A549 (cell line): ENCODE data around the gene PUS7L. TPM values are rescaled to one million over a fixed set of nuclear protein-coding genes. Genes with fewer than 3 reads are reported as not detected.

Experiments used
- ATAC-seq, 2 experiments: fragments of 200-7000 bp in 1 of 2; fragments of >200 bp in 1 of 2; cut with Nextera tagmentation in 1 of 2; cut with Tn5 transposase in 1 of 2; 3 replicates each; pipeline versions ENCODE4 v1.8.0 to v1.9.1; 2018 to 2020; ENCODE audit warnings: mild to moderate bottlenecking in 1 of 2, moderate library complexity in 1 of 2
- CTCF ChIA-PET: fragments of 300-600 bp; sonication (Branson Sonifier 250); formaldehyde crosslinking; extraction: SDS; loops from one replicate; lab custom pipeline; 2021; ENCODE audit warnings: antibody characterized with exemption, inconsistent platforms; lab: Yijun Ruan, JAX
- POLR2A ChIA-PET: fragments of 350-600 bp; formaldehyde crosslinking; extraction: SDS; loops from one replicate; lab custom pipeline; 2021; ENCODE audit warnings: antibody characterized with exemption, inconsistent platforms; lab: Yijun Ruan, JAX
- DNase-seq, 2 experiments: peaks; one replicate each; pipeline versions ENCODE4 v3.0.0 to v3.0.0-alpha.2; 2011 to 2016; ENCODE audit warnings: low read depth in 1 of 2, low spot score in 1 of 2
- FAIRE-seq: peaks from 2 replicates; lab custom pipeline; 2011; peaks lifted over from hg19 to GRCh38; lab: Jason Lieb, UNC
- H3K27ac ChIP-seq, 2 experiments: fragments of >200 bp; sonication (Bioruptor Twin); formaldehyde crosslinking; 3 replicates each; pipeline ENCODE4 v1.5.1; 2016 to 2017
- H3K4me1 ChIP-seq: fragments of >200 bp; sonication (Bioruptor Twin); formaldehyde crosslinking; 3 replicates; pipeline ENCODE4 v1.6.1; 2016
- H3K4me2 ChIP-seq: fragments of >200 bp; sonication (Bioruptor Twin); formaldehyde crosslinking; 3 replicates; pipeline ENCODE4 v1.6.1; 2016
- H3K4me3 ChIP-seq: fragments of >200 bp; sonication (Bioruptor Twin); formaldehyde crosslinking; 3 replicates; pipeline ENCODE4 v1.5.1; 2016
- H3K9me3 ChIP-seq: fragments of >200 bp; sonication (Bioruptor Twin); formaldehyde crosslinking; 3 replicates; pipeline ENCODE4 v1.6.1; 2016
- CBX2 ChIP-seq: fragments of 200-600 bp; sonication (generic); IDR thresholded peaks from 2 replicates; pipeline ENCODE4 v1.6.1; 2016; ENCODE audit warnings: low read depth, mild to moderate bottlenecking, borderline replicate concordance
- CHD2 ChIP-seq: fragments of 150-350 bp; IDR thresholded peaks from 2 replicates; pipeline ENCODE4 v1.6.1; 2014; ENCODE audit warnings: low read length; ENCODE audit not compliant: partially characterized antibody
- CHD4 ChIP-seq: fragments of 200-600 bp; sonication (generic); IDR thresholded peaks from 2 replicates; pipeline ENCODE4 v1.6.1; 2016; ENCODE audit warnings: antibody characterized with exemption, mild to moderate bottlenecking, borderline replicate concordance
- CTCF ChIP-seq: fragments of >200 bp; sonication (Bioruptor Twin); formaldehyde crosslinking; IDR thresholded peaks from 3 replicates; pipeline ENCODE4 v1.5.1; 2016
- ESRRA ChIP-seq: fragments of 150-350 bp; IDR thresholded peaks from 2 replicates; pipeline ENCODE4 v1.6.1; 2014; ENCODE audit warnings: mild to moderate bottlenecking, low read length, borderline replicate concordance
- FOSB ChIP-seq: fragments of 250-450 bp; sonication (Bioruptor Pico); IDR thresholded peaks from 2 replicates; pipeline ENCODE4 v1.5.0; 2020; ENCODE audit warnings: mild to moderate bottlenecking, moderate library complexity
- FOSL2 ChIP-seq, 2 experiments: fragments of 450-650 bp in 1 of 2; fragments of >200 bp in 1 of 2; sonication (Bioruptor Twin) in 1 of 2; formaldehyde crosslinking; IDR thresholded peaks; 2 replicates each; pipeline versions ENCODE4 v1.5.0 to v1.6.1; 2016 to 2020; ENCODE audit warnings: mild to moderate bottlenecking in 1 of 2, moderate library complexity in 1 of 2
- GATA3 ChIP-seq: IDR thresholded peaks from 2 replicates; pipeline ENCODE4 v1.6.1; 2012; ENCODE audit warnings: borderline replicate concordance
- HDAC2 ChIP-seq: fragments of 200-600 bp; sonication (generic); IDR thresholded peaks from 2 replicates; pipeline ENCODE4 v1.6.1; 2016
- HEYL ChIP-seq: fragments of 250-450 bp; sonication (Bioruptor Pico); IDR thresholded peaks from 2 replicates; pipeline ENCODE4 v1.8.0; 2021; ENCODE audit warnings: mild to moderate bottlenecking, moderate library complexity
- HOXA7 ChIP-seq: fragments of 250-450 bp; sonication (Bioruptor Pico); IDR thresholded peaks from 2 replicates; pipeline ENCODE4 v1.5.0; 2020; ENCODE audit warnings: mild to moderate bottlenecking, moderate library complexity
- HOXB13 ChIP-seq: fragments of 250-450 bp; sonication (Bioruptor Pico); IDR thresholded peaks from 2 replicates; pipeline ENCODE4 v1.5.0; 2020; ENCODE audit warnings: low read depth, mild to moderate bottlenecking, moderate library complexity
- JUN ChIP-seq, 2 experiments: fragments of >200 bp; sonication (Bioruptor Twin); formaldehyde crosslinking; IDR thresholded peaks; 2 replicates in 1 of 2; 3 replicates in 1 of 2; pipeline ENCODE4 v1.6.1; 2016 to 2017
- KDM1A ChIP-seq: fragments of 200-600 bp; sonication (generic); IDR thresholded peaks from 2 replicates; pipeline ENCODE4 v1.6.1; 2016; ENCODE audit warnings: low read depth, mild to moderate bottlenecking
- MAFK ChIP-seq: fragments of 450-650 bp; IDR thresholded peaks from 2 replicates; pipeline ENCODE4 v1.6.1; 2014; ENCODE audit not compliant: partially characterized antibody
- MAZ ChIP-seq: fragments of 150-350 bp; IDR thresholded peaks from 2 replicates; pipeline ENCODE4 v1.6.1; 2014; ENCODE audit warnings: antibody characterized with exemption, low read depth, low read length, borderline replicate concordance
- MYC ChIP-seq: IDR thresholded peaks from 2 replicates; pipeline ENCODE4 v1.6.1; 2012; ENCODE audit warnings: mild to moderate bottlenecking, inconsistent platforms, low read length, improper control_type of control experiment, borderline replicate concordance
- NPAS2 ChIP-seq: fragments of 250-450 bp; sonication (Bioruptor Pico); IDR thresholded peaks from 2 replicates; pipeline ENCODE4 v1.8.0; 2022; ENCODE audit warnings: mild to moderate bottlenecking, moderate library complexity, borderline replicate concordance
- POLR2A ChIP-seq: IDR thresholded peaks from 2 replicates; pipeline ENCODE4 v1.6.1; 2012; ENCODE audit warnings: mild to moderate bottlenecking, low read length
- RAD21 ChIP-seq, 2 experiments: fragments of >200 bp in 1 of 2; sonication (Bioruptor Twin) in 1 of 2; formaldehyde crosslinking in 1 of 2; IDR thresholded peaks in 1 of 2; conservative IDR thresholded peaks in 1 of 2; 2 replicates in 1 of 2; 3 replicates in 1 of 2; pipeline ENCODE4 v1.6.1; 2012 to 2018; ENCODE audit warnings: inconsistent platforms in 1 of 2
- RCOR1 ChIP-seq: fragments of 150-350 bp; IDR thresholded peaks from 2 replicates; pipeline ENCODE4 v1.6.1; 2014; ENCODE audit warnings: antibody characterized with exemption, low read length, low read depth
- RFX5 ChIP-seq: fragments of 450-650 bp; IDR thresholded peaks from 2 replicates; pipeline ENCODE4 v1.7.1; 2014; ENCODE audit warnings: antibody characterized with exemption, mild to moderate bottlenecking, moderate library complexity
- SMC3 ChIP-seq: fragments of >200 bp; sonication (Bioruptor Twin); formaldehyde crosslinking; IDR thresholded peaks from 3 replicates; pipeline ENCODE4 v1.6.1; 2018; ENCODE audit warnings: inconsistent platforms
- TFCP2L1 ChIP-seq: fragments of 250-450 bp; sonication (Bioruptor Pico); IDR thresholded peaks from 2 replicates; pipeline ENCODE4 v1.5.0; 2021; ENCODE audit warnings: mild to moderate bottlenecking
- ZC3H11A ChIP-seq: fragments of 450-650 bp; IDR thresholded peaks from 2 replicates; pipeline ENCODE4 v1.6.1; 2014; ENCODE audit warnings: antibody characterized with exemption, mild to moderate bottlenecking
- ZFP36 ChIP-seq: fragments of 450-650 bp; IDR thresholded peaks from 2 replicates; pipeline ENCODE4 v1.6.1; 2014; ENCODE audit warnings: borderline replicate concordance; ENCODE audit not compliant: partially characterized antibody
- ZNF302 ChIP-seq: fragments of 250-450 bp; sonication (Bioruptor Pico); IDR thresholded peaks from 2 replicates; pipeline ENCODE4 v1.9.0; 2021; ENCODE audit warnings: inconsistent platforms, mild to moderate bottlenecking, moderate library complexity
- ZSCAN20 ChIP-seq: fragments of 250-450 bp; sonication (Bioruptor Pico); IDR thresholded peaks from 2 replicates; pipeline ENCODE4 v1.8.0; 2022; ENCODE audit warnings: mild to moderate bottlenecking, moderate library complexity
- WGBS: methylation state at CpG from one replicate; pipeline ENCODE4 v1.1.6; 2017; ENCODE audit errors: missing lambda C conversion rate; 5-methylcytosine and 5-hydroxymethylcytosine counted together
- polyA plus RNA-seq, 4 experiments: library from polyadenylated mRNA; depleted of rRNA in 3 of 4; stranded (reverse); fragments of >200 nt; fragmentation: RNase III in 1 of 4; extraction: RNeasy Plus Mini Kit Qiagen cat#74134 plus additional on column Dnase treatment in 1 of 4; gene quantifications; 2 replicates in 3 of 4; 3 replicates in 1 of 4; pipeline ENCODE4 v1.2.3, GENCODE V29; 2011 to 2017
- TF ChIP-seq, protein P1 (sequence below): IDR thresholded peaks from 2 replicates; pipeline ENCODE4 v1.6.1; 2012; ENCODE audit warnings: low read depth, borderline replicate concordance
- TF ChIP-seq, protein P2 (sequence below): fragments of 250-450 bp; sonication (Bioruptor Pico); IDR thresholded peaks from 2 replicates; pipeline ENCODE4 v1.5.0; 2020; ENCODE audit warnings: low read depth, mild to moderate bottlenecking, moderate library complexity
- TF ChIP-seq, protein P3 (sequence below): fragments of >200 bp; sonication (Bioruptor Twin); formaldehyde crosslinking; IDR thresholded peaks from 3 replicates; pipeline ENCODE4 v1.6.1; 2016

PUS7L gene
- polyA plus RNA-seq, 2 of the 4 experiments (the other 2 are of a cell fraction): 5.8 to 16.6 TPM

- TF ChIP-seq SMC3 (peak; percentile 67), CTCF (peak; percentile 56), RAD21 (conservative IDR thresholded peaks at IDR 0.05 in 1 of 2, IDR thresholded peaks at IDR 0.05 in 1 of 2) (peak; percentile 59 to 70; a peak in 4 of 5 replicates), ZFP36 (no peak), FOSL2 (IDR thresholded peaks at IDR 0.05) (no peak), FOSL2 (CRISPR knock-in tag; IDR thresholded peaks at IDR 0.05) (no peak)
- TF ChIP-seq, protein P1, sequence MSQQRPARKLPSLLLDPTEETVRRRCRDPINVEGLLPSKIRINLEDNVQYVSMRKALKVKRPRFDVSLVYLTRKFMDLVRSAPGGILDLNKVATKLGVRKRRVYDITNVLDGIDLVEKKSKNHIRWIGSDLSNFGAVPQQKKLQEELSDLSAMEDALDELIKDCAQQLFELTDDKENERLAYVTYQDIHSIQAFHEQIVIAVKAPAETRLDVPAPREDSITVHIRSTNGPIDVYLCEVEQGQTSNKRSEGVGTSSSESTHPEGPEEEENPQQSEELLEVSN: no peak
- TF ChIP-seq, protein P2, sequence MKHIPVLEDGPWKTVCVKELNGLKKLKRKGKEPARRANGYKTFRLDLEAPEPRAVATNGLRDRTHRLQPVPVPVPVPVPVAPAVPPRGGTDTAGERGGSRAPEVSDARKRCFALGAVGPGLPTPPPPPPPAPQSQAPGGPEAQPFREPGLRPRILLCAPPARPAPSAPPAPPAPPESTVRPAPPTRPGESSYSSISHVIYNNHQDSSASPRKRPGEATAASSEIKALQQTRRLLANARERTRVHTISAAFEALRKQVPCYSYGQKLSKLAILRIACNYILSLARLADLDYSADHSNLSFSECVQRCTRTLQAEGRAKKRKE (CRISPR knock-in tag): no peak
- TF ChIP-seq, all 56 proteins: peak for 3
- peak; percentile 89 to 96 for ATAC-seq
- no peak for FAIRE-seq
- Histone ChIP-seq H3K9me3 (no peaks in the 10 kb centered on the region), H3K4me3 (no peak overlapping the region), H3K4me1 (no peaks in the 10 kb centered on the region), H3K4me2 (no peak overlapping the region), H3K27ac (no peak overlapping the region)
- DNase-seq: peak; percentile 30 to 56
- WGBS: 43% methylated on average over 3 of the region's 3 CpGs
- POLR2A ChIA-PET: interaction anchor here (1.0 kb wide), 1 partner anchor 29 kb away, joined by 4 read pairs; the partner anchor contains the start of gene TWF1
- CTCF ChIA-PET: interaction anchor here (0.6 to 5.1 kb wide), 16 partner anchors 8 to 1172 kb away, joined by 3 to 60 read pairs (median 4); partner anchors contain the start of genes IRAK4, PUS7L and TWF1
These were observed 17.9 kb upstream of the PUS7L start for GRCh38 chr12:43776498-43776897.

- FAIRE-seq (no peak), ATAC-seq (no peak), DNase-seq (no peak)
- H3K27ac ChIP-seq: no peak overlapping the region
- no peaks in the 10 kb centered on the region for H3K4me1 ChIP-seq
- ChIA-PET CTCF (no interaction called here), POLR2A (no interaction called here)
- H3K4me2 ChIP-seq: no peak overlapping the region
- H3K4me3 ChIP-seq: no peak overlapping the region
- no peak for TF ChIP-seq HEYL (CRISPR knock-in tag)
- no peak for TF ChIP-seq HDAC2
- no peak for TF ChIP-seq CHD4
- no peak for TF ChIP-seq TFCP2L1
- no peak for TF ChIP-seq HOXA7
- no peak for TF ChIP-seq ZSCAN20 (CRISPR knock-in tag)
- TF ChIP-seq ZC3H11A: no peak
- no peak for TF ChIP-seq HOXB13 (CRISPR knock-in tag)
- TF ChIP-seq FOSB (CRISPR knock-in tag): no peak
- TF ChIP-seq GATA3: no peak
- no peak for TF ChIP-seq CBX2
- TF ChIP-seq, protein P3, sequence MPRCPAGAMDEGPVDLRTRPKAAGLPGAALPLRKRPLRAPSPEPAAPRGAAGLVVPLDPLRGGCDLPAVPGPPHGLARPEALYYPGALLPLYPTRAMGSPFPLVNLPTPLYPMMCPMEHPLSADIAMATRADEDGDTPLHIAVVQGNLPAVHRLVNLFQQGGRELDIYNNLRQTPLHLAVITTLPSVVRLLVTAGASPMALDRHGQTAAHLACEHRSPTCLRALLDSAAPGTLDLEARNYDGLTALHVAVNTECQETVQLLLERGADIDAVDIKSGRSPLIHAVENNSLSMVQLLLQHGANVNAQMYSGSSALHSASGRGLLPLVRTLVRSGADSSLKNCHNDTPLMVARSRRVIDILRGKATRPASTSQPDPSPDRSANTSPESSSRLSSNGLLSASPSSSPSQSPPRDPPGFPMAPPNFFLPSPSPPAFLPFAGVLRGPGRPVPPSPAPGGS: no peak
- no peak for TF ChIP-seq MYC
- no peaks in the 10 kb centered on the region for H3K9me3 ChIP-seq
These were observed 7.7 kb upstream of the PUS7L start for GRCh38 chr12:43766291-43766690.

DNA sequence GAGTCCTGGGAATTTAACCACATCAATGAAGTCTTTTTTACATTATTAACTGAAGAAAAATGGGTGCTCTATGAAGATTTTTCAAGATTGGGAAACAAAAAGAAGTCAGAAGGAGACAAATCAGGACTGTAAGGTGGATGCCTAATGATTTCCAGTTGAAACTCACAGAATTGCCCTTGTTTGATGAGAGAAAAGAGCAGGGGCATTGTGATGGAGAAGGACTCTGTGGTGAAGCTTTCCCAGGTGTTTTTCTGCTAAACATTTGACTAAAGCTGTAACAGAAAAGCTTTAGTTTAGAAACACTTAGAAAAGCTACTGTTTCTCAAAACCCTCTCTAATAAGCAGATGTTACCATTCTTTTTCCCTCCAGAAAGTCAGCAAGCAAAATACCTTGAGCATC, 5.9 kb upstream of the PUS7L start:
- DNase-seq (no peak), ATAC-seq (no peak), FAIRE-seq (no peak)
- Histone ChIP-seq H3K27ac (no peak overlapping the region), H3K9me3 (no peaks in the 10 kb centered on the region), H3K4me3 (no peak overlapping the region), H3K4me1 (peaks cover 8% of the 10 kb centered on the region; the same call in 1 of the 3 replicates), H3K4me2 (no peak overlapping the region)
- POLR2A ChIA-PET: no interaction called here
- CTCF ChIA-PET: interaction anchor here (3.0 kb wide), 1 partner anchor 118 kb away, joined by 18 read pairs; no protein-coding TSS in a partner anchor
- TF ChIP-seq FOSL2 (IDR thresholded peaks at IDR 0.05) (no peak), FOSL2 (CRISPR knock-in tag; IDR thresholded peaks at IDR 0.05) (no peak), ZNF302 (CRISPR knock-in tag) (no peak), RFX5 (no peak), CHD2 (no peak), POLR2A (no peak), MAZ (no peak), KDM1A (no peak), FOSB (CRISPR knock-in tag) (no peak), HOXA7 (no peak), ZC3H11A (no peak), NPAS2 (CRISPR knock-in tag) (no peak), RCOR1 (no peak), CHD4 (no peak), JUN (IDR thresholded peaks at IDR 0.05) (no peak), ESRRA (no peak), MAFK (no peak)
- TF ChIP-seq, protein P1: no peak
